H1 (cell line): Measurements from ENCODE around the gene TPD52L2. TPM values are rescaled to one million over a fixed set of nuclear protein-coding genes. Genes with fewer than 3 reads are reported as not detected.

ENCODE experiments used
- CTCF ChIA-PET: fragments of 300-600 bp; sonication (Branson Sonifier 250); formaldehyde crosslinking; loops from one replicate; lab custom pipeline; 2021; ENCODE audit not compliant: partially characterized antibody; lab: Charles Lee
- POLR2A ChIA-PET: fragments of 300-600 bp; sonication (Branson Sonifier 250); formaldehyde crosslinking; loops from one replicate; lab custom pipeline; 2021; ENCODE audit warnings: inconsistent platforms; ENCODE audit not compliant: partially characterized antibody; lab: Charles Lee
- DNase-seq, 2 experiments: peaks; one replicate each; pipeline versions ENCODE4 v3.0.0 to v3.0.0-alpha.2; 2010 to 2022; ENCODE audit warnings: low spot score in 2 of 2, low read depth in 1 of 2, mixed read lengths in 1 of 2
- FAIRE-seq: peaks from 2 replicates; lab custom pipeline; 2011; peaks lifted over from hg19 to GRCh38; lab: Jason Lieb, UNC
- H2AFZ ChIP-seq: 2 replicates; pipeline ENCODE4 v1.8.1; 2012; ENCODE audit warnings: low read length, inconsistent platforms
- H2AK5ac ChIP-seq: 2 replicates; pipeline ENCODE4 v1.6.1; 2013; ENCODE audit warnings: low read depth, low read length
- H2BK120ac ChIP-seq: replicated peaks from 2 replicates; pipeline ENCODE3; 2013; ENCODE audit warnings: low read depth, low read length, inconsistent platforms
- H2BK12ac ChIP-seq: 2 replicates; pipeline ENCODE4 v1.6.1; 2013; ENCODE audit warnings: low read depth, low read length
- H2BK15ac ChIP-seq: 2 replicates; pipeline ENCODE4 v1.6.1; 2013; ENCODE audit warnings: low read length
- H2BK20ac ChIP-seq: 2 replicates; pipeline ENCODE4 v1.6.1; 2013; ENCODE audit warnings: low read length
- H2BK5ac ChIP-seq: 2 replicates; pipeline ENCODE4 v1.6.1; 2013; ENCODE audit warnings: low read depth, low read length
- H3K14ac ChIP-seq: 2 replicates; pipeline ENCODE4 v1.6.1; 2013; ENCODE audit warnings: inconsistent platforms; ENCODE audit not compliant: insufficient read length
- H3K18ac ChIP-seq: 2 replicates; pipeline ENCODE4 v1.6.1; 2013; ENCODE audit warnings: low read length; ENCODE audit errors: extremely low read depth
- H3K23ac ChIP-seq: 2 replicates; pipeline ENCODE4 v1.6.1; 2013; ENCODE audit warnings: inconsistent platforms; ENCODE audit not compliant: insufficient read length
- H3K23me2 ChIP-seq: 2 replicates; pipeline ENCODE4 v1.6.1; 2013; ENCODE audit warnings: low read depth, low read length
- H3K27ac ChIP-seq: 2 replicates; pipeline ENCODE4 v1.6.1; 2011; ENCODE audit warnings: low read depth, low read length, inconsistent platforms
- H3K27me3 ChIP-seq, 4 experiments: replicated peaks in 1 of 4; 1 replicate in 1 of 4; 2 replicates in 3 of 4; pipeline versions ENCODE4 v1.6.1 to v1.8.1; 2011 to 2013; ENCODE audit warnings: low read length in 3 of 4, mild to moderate bottlenecking in 3 of 4, inconsistent platforms in 2 of 4, mixed read lengths in 2 of 4, moderate library complexity in 1 of 4; ENCODE audit not compliant: control insufficient read depth in 3 of 4, insufficient read depth in 3 of 4; ENCODE audit errors: extremely low read depth in 1 of 4
- H3K36me3 ChIP-seq, 4 experiments: 2 replicates each; pipeline versions ENCODE4 v1.6.1 to v1.8.1; 2011 to 2013; ENCODE audit warnings: mild to moderate bottlenecking in 4 of 4, low read length in 3 of 4, moderate library complexity in 2 of 4, control low read depth in 1 of 4, inconsistent platforms in 1 of 4; ENCODE audit not compliant: insufficient read depth in 4 of 4, control insufficient read depth in 2 of 4
- H3K4ac ChIP-seq: replicated peaks from 2 replicates; pipeline ENCODE3; 2013; ENCODE audit warnings: low read length, low read depth, mixed read lengths, inconsistent platforms; ENCODE audit not compliant: insufficient read length
- H3K4me1 ChIP-seq, 4 experiments: replicated peaks in 1 of 4; 1 replicate in 1 of 4; 2 replicates in 3 of 4; pipeline versions ENCODE4 v1.6.1 to v1.8.1; 2011 to 2013; ENCODE audit warnings: low read length in 3 of 4, inconsistent platforms in 2 of 4, mixed read lengths in 1 of 4; ENCODE audit not compliant: insufficient read depth in 4 of 4, control insufficient read depth in 3 of 4
- H3K4me2 ChIP-seq, 2 experiments: 2 replicates each; pipeline versions ENCODE4 v1.6.1 to v1.8.1; 2011 to 2013; ENCODE audit warnings: low read depth in 2 of 2, low read length in 2 of 2, control low read depth in 1 of 2, inconsistent platforms in 1 of 2, mild to moderate bottlenecking in 1 of 2; ENCODE audit not compliant: insufficient read depth in 1 of 2
- H3K4me3 ChIP-seq, 4 experiments: fragments of 200-600, 300-600 bp in 1 of 4; sonication (generic), shearing (Covaris generic), sonication (Bioruptor Twin) in 1 of 4; 2 replicates each; pipeline versions ENCODE4 v1.5.1 to v1.8.1; 2011 to 2016; ENCODE audit warnings: low read length in 4 of 4, low read depth in 3 of 4, control low read depth in 2 of 4, inconsistent platforms in 2 of 4, mild to moderate bottlenecking in 2 of 4, mixed read lengths in 1 of 4, moderate library complexity in 1 of 4; ENCODE audit not compliant: insufficient read depth in 2 of 4; ENCODE audit errors: extremely low read depth in 1 of 4
- H3K56ac ChIP-seq: replicated peaks from 2 replicates; pipeline ENCODE3; 2013; ENCODE audit warnings: low read depth, mild to moderate bottlenecking, mixed read lengths, low read length, inconsistent platforms; ENCODE audit not compliant: insufficient read length
- H3K79me1 ChIP-seq: 2 replicates; pipeline ENCODE4 v1.6.1; 2013; ENCODE audit warnings: low read depth, low read length, control low read depth
- H3K79me2 ChIP-seq, 2 experiments: 2 replicates each; pipeline versions ENCODE4 v1.6.1 to v1.8.1; 2012 to 2013; ENCODE audit warnings: low read length in 2 of 2, mild to moderate bottlenecking in 2 of 2, inconsistent platforms in 1 of 2; ENCODE audit not compliant: insufficient read depth in 2 of 2, control insufficient read depth in 1 of 2
- H3K9ac ChIP-seq, 4 experiments: replicated peaks in 1 of 4; 1 replicate in 1 of 4; 2 replicates in 3 of 4; pipeline versions ENCODE4 v1.6.1 to v1.8.1; 2011 to 2013; ENCODE audit warnings: low read depth in 3 of 4, low read length in 3 of 4, control low read depth in 2 of 4, mild to moderate bottlenecking in 2 of 4, moderate library complexity in 2 of 4, inconsistent platforms in 1 of 4; ENCODE audit errors: extremely low read depth in 1 of 4
- H3K9me3 ChIP-seq, 2 experiments: 2 replicates each; pipeline versions ENCODE4 v1.6.1 to v1.8.1; 2012 to 2013; ENCODE audit warnings: mild to moderate bottlenecking in 2 of 2, moderate library complexity in 2 of 2, control low read depth in 1 of 2, inconsistent platforms in 1 of 2, low read depth in 1 of 2, low read length in 1 of 2, mixed read lengths in 1 of 2; ENCODE audit not compliant: insufficient read depth in 2 of 2
- H4K20me1 ChIP-seq, 2 experiments: replicated peaks in 1 of 2; 2 replicates each; pipeline versions ENCODE3 to v1.8.1; 2011 to 2013; ENCODE audit warnings: inconsistent platforms in 2 of 2, low read length in 2 of 2, mild to moderate bottlenecking in 1 of 2; ENCODE audit not compliant: insufficient read depth in 2 of 2, control insufficient read depth in 1 of 2
- H4K5ac ChIP-seq: 2 replicates; pipeline ENCODE4 v1.6.1; 2013; ENCODE audit warnings: low read length, low read depth, mixed read lengths, inconsistent platforms; ENCODE audit not compliant: insufficient read length
- H4K8ac ChIP-seq: 2 replicates; pipeline ENCODE4 v1.8.0; 2013; ENCODE audit warnings: mild to moderate bottlenecking, moderate library complexity, low read length, inconsistent platforms; ENCODE audit not compliant: insufficient read depth; ENCODE audit errors: extremely low read depth
- H4K91ac ChIP-seq: replicated peaks from 2 replicates; pipeline ENCODE3; 2013; ENCODE audit warnings: low read length, mixed read lengths, inconsistent platforms; ENCODE audit not compliant: insufficient read length
- CBX5 ChIP-seq: fragments of 300-800, 300-1000 bp; sonication (generic); IDR thresholded peaks from 2 replicates; pipeline ENCODE4 v1.7.1; 2016; ENCODE audit warnings: antibody characterized with exemption, low read length, low read depth
- CTBP2 ChIP-seq: IDR thresholded peaks from 2 replicates; pipeline ENCODE4 v1.7.0; 2011; ENCODE audit warnings: borderline replicate concordance, mild to moderate bottlenecking, moderate library complexity, mixed read lengths, low read length; ENCODE audit not compliant: insufficient read depth, insufficient read length
- MAFK ChIP-seq: IDR thresholded peaks from 2 replicates; pipeline ENCODE4 v1.6.1; 2012; ENCODE audit warnings: low read depth, mild to moderate bottlenecking, improper control_type of control experiment, low read length
- RXRA ChIP-seq: IDR thresholded peaks from 2 replicates; pipeline ENCODE4 v1.6.1; 2011; ENCODE audit warnings: low read depth, mild to moderate bottlenecking, low read length, moderate library complexity; ENCODE audit not compliant: insufficient read depth
- TBP ChIP-seq: IDR thresholded peaks from 2 replicates; pipeline ENCODE4 v1.6.1; 2011; ENCODE audit warnings: low read depth, low read length, improper control_type of control experiment
- USF2 ChIP-seq: IDR thresholded peaks from 2 replicates; pipeline ENCODE4 v1.6.1; 2011; ENCODE audit warnings: low read length, improper control_type of control experiment
- WGBS, 2 experiments: shearing (Covaris generic) in 1 of 2; methylation state at CpG; one replicate each; pipeline versions ENCODE4 v1.1.6 to v1.1.7; 2013 to 2015; ENCODE audit warnings: low lambda C conversion rate in 2 of 2, mixed read lengths in 2 of 2, inconsistent platforms in 1 of 2, low coverage in 1 of 2, missing lambda C conversion rate in 1 of 2; ENCODE audit not compliant: insufficient replicate concordance in 2 of 2, insufficient coverage in 1 of 2, insufficient read length in 1 of 2; ENCODE audit errors: extremely low coverage in 1 of 2, missing lambda C conversion rate in 1 of 2; 5-methylcytosine and 5-hydroxymethylcytosine counted together
- polyA plus RNA-seq, 7 experiments: library from polyadenylated mRNA; depleted of rRNA in 3 of 7; stranded (reverse) in 5 of 7; unstranded in 2 of 7; fragments of >200 nt in 5 of 7; fragments of 200-250 nt in 2 of 7; gene quantifications; 1 replicate in 5 of 7; 2 replicates in 1 of 7; 4 replicates in 1 of 7; pipeline versions ENCODE4 v1.2.1 to v1.2.3, GENCODE V29; 2011 to 2013; ENCODE audit warnings: missing spikeins in 2 of 7, mixed read lengths in 2 of 7
- total RNA-seq: library from RNA; stranded (reverse); fragmentation: NEBNext Ultra II Directional; extraction: Animal tissue kit (Norgen Biotek cat#: 25700); gene quantifications from 2 replicates; pipeline ENCODE4 v1.2.1, GENCODE V29; 2021
- TF ChIP-seq, protein P1 (sequence below), 3 experiments: IDR thresholded peaks; 1 replicate in 2 of 3; 2 replicates in 1 of 3; pipeline versions ENCODE4 v1.5.1 to v1.6.1; 2011; ENCODE audit warnings: low read length in 3 of 3, mild to moderate bottlenecking in 3 of 3, inconsistent platforms in 2 of 3, low read depth in 1 of 3, moderate library complexity in 1 of 3; ENCODE audit not compliant: insufficient read depth in 1 of 3; ENCODE audit errors: control extremely low read depth in 1 of 3
- TF ChIP-seq, protein P2 (sequence below): IDR thresholded peaks from 2 replicates; pipeline ENCODE4 v1.6.1; 2012; ENCODE audit warnings: inconsistent platforms

Gene TPD52L2
- total and polyA plus RNA-seq, 2 of the 8 experiments (the other 6 are each of a cell fraction or from before 2014, with no cell fraction given): 77.1 to 80.2 TPM

- peaks cover 12% of the 10 kb centered on the region for H3K23me2 ChIP-seq
- H3K4me1 ChIP-seq: peaks cover 0 to 28% (median 13%) of the 10 kb centered on the region in 4 experiments; a peak in 6 of 7 replicates
- H3K14ac ChIP-seq: no peak overlapping the region
- H3K9me3 ChIP-seq: no peaks in the 10 kb centered on the region
- FAIRE-seq: no peak
- H2BK12ac ChIP-seq: no peak overlapping the region; the same call in 1 of the 2 replicates
- H3K4ac ChIP-seq: no peak overlapping the region
- no peak overlapping the region for H2BK15ac ChIP-seq
- H3K9ac ChIP-seq: peak overlapping the region in 2 of 4 experiments; percentile 29 to 41; a peak in 2 of 7 replicates
- H3K27me3 ChIP-seq: no peaks in the 10 kb centered on the region
- 71% methylated on average over 13 of the region's 23 CpGs; no CpG with 5 or more reads in 1 of the 2 experiments for WGBS, 2 experiments
- DNase-seq: no peak
- no peak overlapping the region for H2AFZ ChIP-seq
- H2BK20ac ChIP-seq: no peak overlapping the region
- H4K5ac ChIP-seq: no peak overlapping the region
- peak overlapping the region; percentile 84; the same call in 1 of the 2 replicates for H2BK5ac ChIP-seq
- H4K91ac ChIP-seq: no peak overlapping the region
- no peak overlapping the region for H2BK120ac ChIP-seq
- H4K8ac ChIP-seq: peak overlapping the region; percentile 11; the same call in 1 of the 2 replicates
- H3K27ac ChIP-seq: no peak overlapping the region
- H3K4me3 ChIP-seq: peak overlapping the region; percentile 38 to 55 (median 44); a peak in 6 of 8 replicates
- H3K56ac ChIP-seq: no peak overlapping the region
- H3K79me2 ChIP-seq: peaks cover 0 to under 1% of the 10 kb centered on the region in 2 experiments; a peak in 1 of 4 replicates
- ChIA-PET POLR2A (interaction anchor here (0.6 to 7.8 kb wide), 12 partner anchors 13 to 389 kb away, joined by 3 to 68 read pairs (median 4); partner anchors contain the start of genes OPRL1, SAMD10 and UCKL1), CTCF (interaction anchor here (0.6 to 5.4 kb wide), 8 partner anchors 12 to 203 kb away, joined by 3 to 28 read pairs (median 4); partner anchors contain the start of gene LIME1)
- no peak overlapping the region for H2AK5ac ChIP-seq
- peaks cover 3 to 21% (median 11%) of the 10 kb centered on the region in 4 experiments; a peak in 5 of 8 replicates for H3K36me3 ChIP-seq
- H3K79me1 ChIP-seq: no peaks in the 10 kb centered on the region
- H3K23ac ChIP-seq: no peak overlapping the region
- peaks cover 4 to 24% of the 10 kb centered on the region in 2 experiments for H4K20me1 ChIP-seq
- H3K4me2 ChIP-seq: peak overlapping the region; percentile 73 to 98
- no peak overlapping the region for H3K18ac ChIP-seq
- no peak for TF ChIP-seq CBX5
- TF ChIP-seq MAFK: no peak
- no peak for TF ChIP-seq RXRA
- TF ChIP-seq CTBP2: no peak
- TF ChIP-seq, protein P1, sequence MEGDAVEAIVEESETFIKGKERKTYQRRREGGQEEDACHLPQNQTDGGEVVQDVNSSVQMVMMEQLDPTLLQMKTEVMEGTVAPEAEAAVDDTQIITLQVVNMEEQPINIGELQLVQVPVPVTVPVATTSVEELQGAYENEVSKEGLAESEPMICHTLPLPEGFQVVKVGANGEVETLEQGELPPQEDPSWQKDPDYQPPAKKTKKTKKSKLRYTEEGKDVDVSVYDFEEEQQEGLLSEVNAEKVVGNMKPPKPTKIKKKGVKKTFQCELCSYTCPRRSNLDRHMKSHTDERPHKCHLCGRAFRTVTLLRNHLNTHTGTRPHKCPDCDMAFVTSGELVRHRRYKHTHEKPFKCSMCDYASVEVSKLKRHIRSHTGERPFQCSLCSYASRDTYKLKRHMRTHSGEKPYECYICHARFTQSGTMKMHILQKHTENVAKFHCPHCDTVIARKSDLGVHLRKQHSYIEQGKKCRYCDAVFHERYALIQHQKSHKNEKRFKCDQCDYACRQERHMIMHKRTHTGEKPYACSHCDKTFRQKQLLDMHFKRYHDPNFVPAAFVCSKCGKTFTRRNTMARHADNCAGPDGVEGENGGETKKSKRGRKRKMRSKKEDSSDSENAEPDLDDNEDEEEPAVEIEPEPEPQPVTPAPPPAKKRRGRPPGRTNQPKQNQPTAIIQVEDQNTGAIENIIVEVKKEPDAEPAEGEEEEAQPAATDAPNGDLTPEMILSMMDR (IDR thresholded peaks at IDR 0.05; ENCODE audit: control extremely low read depth in 1 of 3, insufficient read depth in 1 of 3, low read depth in 1 of 3, low read length in 3 of 3): no peak
- TF ChIP-seq, protein P2, sequence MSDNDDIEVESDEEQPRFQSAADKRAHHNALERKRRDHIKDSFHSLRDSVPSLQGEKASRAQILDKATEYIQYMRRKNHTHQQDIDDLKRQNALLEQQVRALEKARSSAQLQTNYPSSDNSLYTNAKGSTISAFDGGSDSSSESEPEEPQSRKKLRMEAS: peak; percentile 75
- peak; percentile 21; the same call in 1 of the 2 replicates for TF ChIP-seq USF2
- no peak for TF ChIP-seq TBP
Measured at GRCh38 chr20:63940071-63940471, 75.0 kb downstream of the TPD52L2 start.
